GM18517 (cell line): ENCODE data around the gene UTS2R.

Experiments
- ATAC-seq: cut with Tn5 transposase; IDR thresholded peaks from one replicate; pipeline ENCODE4 v1.9.1; 2021; ENCODE audit warnings: mild to moderate bottlenecking, moderate library complexity; ENCODE audit not compliant: unreplicated experiment

The UTS2R gene

GRCh38 chr17:82371333-82372248 is at the start of gene UTS2R:
Gene UTS2R (plus strand): TSS chr17:82371765. CDS start chr17:82374325, 2,560 bp downstream.
- no peak for ATAC-seq

- no peak for ATAC-seq
These were observed 49.6 kb upstream of the UTS2R start for GRCh38 chr17:82321947-82322466.

GRCh38 chr17:82322526-82323453 is 48.8 kb upstream of the UTS2R start:
- ATAC-seq, result no peak

- ATAC-seq, result no peak
These were observed 47.9 kb upstream of the UTS2R start for GRCh38 chr17:82323514-82324234.

GRCh38 chr17:82324566-82325285 is 46.8 kb upstream of the UTS2R start:
- ATAC-seq, result no peak

- ATAC-seq, result no peak
These were observed 46.0 kb upstream of the UTS2R start for GRCh38 chr17:82325286-82326180.

GRCh38 chr17:82327289-82327688 is 44.3 kb upstream of the UTS2R start:
- no peak for ATAC-seq

- ATAC-seq, result no peak
These were observed 43.8 kb upstream of the UTS2R start for GRCh38 chr17:82327757-82328140.

- no peak for ATAC-seq
These were observed 43.2 kb upstream of the UTS2R start for GRCh38 chr17:82328141-82328993.

- no peak for ATAC-seq
These were observed 42.5 kb upstream of the UTS2R start for GRCh38 chr17:82328994-82329507.

GRCh38 chr17:82329683-82330321 is 41.8 kb upstream of the UTS2R start:
- ATAC-seq, result no peak

- no peak for ATAC-seq
These were observed 41.0 kb upstream of the UTS2R start for GRCh38 chr17:82330322-82331239.

- ATAC-seq, result no peak
These were observed 40.1 kb upstream of the UTS2R start for GRCh38 chr17:82331345-82331939.

- no peak for ATAC-seq
These were observed 38.8 kb upstream of the UTS2R start for GRCh38 chr17:82332669-82333278.
